ENCODE measurements around the gene SESN1. TPM values are rescaled to one million over a fixed set of nuclear protein-coding genes. Genes with fewer than 3 reads are reported as not detected.

The SESN1 gene
- total RNA-seq, 4 donors from 2014 or later: 32.3 to 104 (median 70.7) TPM

- Histone ChIP-seq H3K36me3 (no peaks in the 10 kb centered on the region), H3K4me3 (no peak overlapping the region), H3K27me3 (no peaks in the 10 kb centered on the region), H3K4me1 (no peaks in the 10 kb centered on the region), H3K27ac (no peak overlapping the region), H3K9me3 (no peaks in the 10 kb centered on the region)
- no peak for DNase-seq
- intact Hi-C loops (cut with DNase I; ENCODE audit: low total_unique reads): no loop called here
- TF ChIP-seq CTCF (IDR thresholded peaks at IDR 0.05): no peak
- no peak for TF ChIP-seq POLR2A (IDR thresholded peaks at IDR 0.05)
These were observed 31.8 kb downstream of the SESN1 start for GRCh38 chr6:109062767-109063352.

GRCh38 chr6:109062216-109062615 lies 32.4 kb downstream of the SESN1 start:
- no peaks in the 10 kb centered on the region for H3K36me3 ChIP-seq
- H3K4me1 ChIP-seq: no peaks in the 10 kb centered on the region
- H3K27ac ChIP-seq: no peak overlapping the region
- no peak overlapping the region for H3K4me3 ChIP-seq
- DNase-seq: no peak
- H3K27me3 ChIP-seq: no peaks in the 10 kb centered on the region
- no peaks in the 10 kb centered on the region for H3K9me3 ChIP-seq
- intact Hi-C loops (cut with DNase I; ENCODE audit: low total_unique reads): no loop called here
- TF ChIP-seq POLR2A (IDR thresholded peaks at IDR 0.05) (no peak), CTCF (IDR thresholded peaks at IDR 0.05) (no peak)

GRCh38 chr6:109060571-109060970 lies 34.1 kb downstream of the SESN1 start:
- intact Hi-C loops (cut with DNase I; ENCODE audit: low total_unique reads): no loop called here
- Histone ChIP-seq H3K36me3 (no peaks in the 10 kb centered on the region), H3K4me1 (no peaks in the 10 kb centered on the region), H3K9me3 (no peaks in the 10 kb centered on the region), H3K4me3 (no peak overlapping the region), H3K27ac (peak overlapping the region; percentile 12 to 50), H3K27me3 (no peaks in the 10 kb centered on the region)
- TF ChIP-seq CTCF (IDR thresholded peaks at IDR 0.05): no peak
- DNase-seq: no peak

GRCh38 chr6:109059571-109060021 lies 35.0 kb downstream of the SESN1 start:
- intact Hi-C loops (cut with DNase I; ENCODE audit: low total_unique reads): no loop called here

GRCh38 chr6:109059153-109059552 lies 35.5 kb downstream of the SESN1 start:
- no peaks in the 10 kb centered on the region for H3K36me3 ChIP-seq
- peak overlapping the region; percentile 12 to 50 for H3K27ac ChIP-seq
- H3K4me1 ChIP-seq: no peaks in the 10 kb centered on the region
- TF ChIP-seq CTCF (IDR thresholded peaks at IDR 0.05): no peak
- no peak for TF ChIP-seq POLR2A (IDR thresholded peaks at IDR 0.05)
- H3K27me3 ChIP-seq: no peaks in the 10 kb centered on the region
- DNase-seq: no peak
- H3K9me3 ChIP-seq: no peaks in the 10 kb centered on the region
- intact Hi-C loops (cut with DNase I; ENCODE audit: low total_unique reads): no loop called here
- no peak overlapping the region for H3K4me3 ChIP-seq

More at GRCh38 chr6:109059571-109060021, 35.0 kb downstream of the SESN1 start:
- Histone ChIP-seq H3K27ac (peak overlapping the region; percentile 12 to 50), H3K9me3 (no peaks in the 10 kb centered on the region), H3K36me3 (no peaks in the 10 kb centered on the region), H3K4me3 (no peak overlapping the region), H3K4me1 (no peaks in the 10 kb centered on the region), H3K27me3 (no peaks in the 10 kb centered on the region)
- DNase-seq: no peak
- no peak for TF ChIP-seq POLR2A (IDR thresholded peaks at IDR 0.05)
- TF ChIP-seq CTCF (IDR thresholded peaks at IDR 0.05): peak in 1 of 4 experiments; percentile 8
